Measurements from ENCODE around the gene NLRC3.

NLRC3 gene

GRCh38 chr16:3592559-3592958 lies 15.4 kb upstream of the NLRC3 start:
- TF ChIP-seq POLR2A (IDR thresholded peaks at IDR 0.05; ENCODE audit: low read depth, low read length) = no peak
- DNase-seq (ENCODE audit: insufficient read length, low spot score) (no peak), FAIRE-seq (no peak)

DNA sequence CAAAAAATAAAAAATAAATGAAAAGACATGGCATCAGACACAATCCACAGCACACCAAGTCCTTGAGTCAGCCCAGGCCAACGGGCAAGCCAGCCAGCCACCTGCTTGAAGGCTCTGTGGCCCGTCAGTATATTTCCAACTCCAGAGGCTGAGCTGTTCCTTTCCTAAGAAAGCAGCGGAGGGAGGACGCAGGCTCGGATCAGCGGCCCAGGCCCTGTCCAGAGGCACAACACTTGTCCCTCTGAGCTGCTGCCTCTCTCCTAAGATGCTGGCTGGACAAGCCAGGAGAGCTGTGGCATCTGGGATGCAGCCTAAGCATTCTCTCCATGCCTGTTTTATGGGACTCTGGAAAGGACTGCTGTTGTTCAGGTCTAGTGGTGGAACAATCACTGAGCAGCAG lies 14.8 kb upstream of the NLRC3 start:
- FAIRE-seq (no peak), DNase-seq (ENCODE audit: insufficient read length, low spot score) (no peak)
- no peak for TF ChIP-seq POLR2A (IDR thresholded peaks at IDR 0.05; ENCODE audit: low read depth, low read length)

- no peak for TF ChIP-seq POLR2A (IDR thresholded peaks at IDR 0.05; ENCODE audit: low read depth, low read length)
- no peak for DNase-seq (ENCODE audit: insufficient read length, low spot score)
- no peak for FAIRE-seq
Measured at GRCh38 chr16:3591436-3591803, 14.2 kb upstream of the NLRC3 start.

DNA sequence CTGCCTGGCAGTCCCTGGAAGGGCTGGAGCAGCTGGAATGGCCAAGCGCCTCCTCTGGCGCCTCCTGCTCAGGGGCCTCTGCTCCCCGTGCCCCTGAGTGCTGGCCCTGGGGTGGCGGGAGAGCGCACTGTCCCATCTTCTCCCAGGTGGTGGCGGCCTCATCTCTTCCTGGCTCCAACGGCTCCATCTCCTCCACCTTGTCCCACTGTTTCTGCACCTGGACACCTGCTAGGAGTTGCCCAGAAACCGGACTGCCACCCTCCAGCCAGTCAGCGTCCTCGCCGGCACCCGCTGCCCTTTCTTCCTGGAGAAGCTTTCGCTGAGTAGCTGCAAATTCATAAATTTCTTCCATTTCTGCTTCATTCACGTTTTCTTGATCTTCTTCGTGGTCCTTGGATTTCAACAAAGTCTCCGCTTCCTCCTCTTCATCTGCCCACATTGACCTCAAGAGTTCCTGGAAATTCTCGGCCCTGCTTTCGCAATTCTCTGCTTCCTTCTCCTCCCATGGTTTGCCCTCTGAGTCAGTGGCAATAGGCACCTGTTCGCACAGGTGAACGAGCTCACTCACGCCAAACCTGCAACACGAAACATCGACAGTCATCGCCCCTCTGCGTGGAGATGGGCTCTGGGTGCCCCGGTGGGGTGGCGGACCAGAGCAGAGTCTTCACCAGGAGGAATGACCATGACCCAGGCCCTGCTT lies 13.7 kb upstream of the NLRC3 start:
- DNase-seq (ENCODE audit: insufficient read length, low spot score) (no peak), FAIRE-seq (no peak)

DNA sequence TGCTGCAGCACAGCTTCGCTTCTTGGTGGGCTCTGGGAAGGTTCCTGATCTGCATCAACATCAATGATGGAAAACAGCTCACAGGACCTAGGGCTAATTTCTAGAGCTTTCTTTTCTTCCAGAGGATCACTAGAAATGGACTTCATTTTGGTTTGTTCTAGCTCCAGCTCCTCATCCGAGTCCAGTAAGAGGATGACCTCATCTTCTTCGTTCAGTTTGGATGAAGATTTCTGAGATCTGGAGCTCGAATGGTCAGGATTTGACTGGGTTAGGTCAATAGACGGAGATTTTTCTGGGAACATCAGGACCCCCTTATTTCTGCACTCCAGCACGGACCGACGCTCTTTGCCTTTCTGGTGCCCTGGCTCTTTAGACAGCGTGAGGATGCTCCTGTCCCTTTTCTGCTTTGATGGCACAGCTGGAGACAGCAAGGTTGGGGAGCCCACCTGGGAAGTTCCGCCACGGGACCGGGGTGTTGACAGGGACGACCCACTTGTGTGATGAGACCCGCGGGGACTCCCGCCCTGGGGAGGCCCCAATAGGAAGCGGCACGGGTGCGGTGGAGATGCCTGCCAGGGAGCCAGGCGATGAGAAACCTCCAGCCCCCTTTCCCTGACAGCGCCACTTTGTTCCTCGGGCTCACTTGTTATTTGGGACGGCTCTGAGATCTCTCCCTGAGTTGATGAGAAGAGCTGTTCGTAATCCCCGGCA lies 12.9 kb upstream of the NLRC3 start:
- no peak for TF ChIP-seq POLR2A (IDR thresholded peaks at IDR 0.05; ENCODE audit: low read depth, low read length)
- FAIRE-seq = no peak
- no peak for DNase-seq (ENCODE audit: insufficient read length, low spot score)

More for the DNA sequence above, 13.7 kb upstream of the NLRC3 start:
- TF ChIP-seq POLR2A (IDR thresholded peaks at IDR 0.05; ENCODE audit: low read depth, low read length) = no peak

- no peak for FAIRE-seq
- no peak for TF ChIP-seq POLR2A (IDR thresholded peaks at IDR 0.05; ENCODE audit: low read depth, low read length)
- no peak for DNase-seq (ENCODE audit: insufficient read length, low spot score)
Measured at GRCh38 chr16:3589441-3589921, 12.3 kb upstream of the NLRC3 start.

DNA sequence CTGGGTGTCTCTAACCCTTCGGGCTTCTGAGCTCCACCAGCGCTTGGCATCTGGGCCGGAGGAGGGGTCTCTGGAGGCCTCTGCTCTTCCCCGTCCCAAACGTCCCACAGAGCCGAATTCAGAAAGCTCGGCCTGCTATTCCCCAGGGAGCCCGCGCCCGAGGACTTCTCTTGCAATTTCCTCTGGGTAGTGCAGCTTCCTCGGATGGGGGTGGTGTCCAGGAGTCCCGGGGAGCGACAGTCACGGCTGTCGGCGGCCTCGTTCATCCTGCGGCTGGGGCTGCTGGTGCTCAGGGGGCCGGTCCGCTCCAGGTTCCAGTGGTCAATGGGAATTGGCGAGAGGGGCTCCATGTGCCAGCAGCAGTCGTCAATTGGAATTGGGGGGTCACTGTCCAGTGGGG lies 11.8 kb upstream of the NLRC3 start:
- no peak for DNase-seq (ENCODE audit: insufficient read length, low spot score)
- TF ChIP-seq POLR2A (IDR thresholded peaks at IDR 0.05; ENCODE audit: low read depth, low read length) = no peak
- FAIRE-seq = no peak

DNA sequence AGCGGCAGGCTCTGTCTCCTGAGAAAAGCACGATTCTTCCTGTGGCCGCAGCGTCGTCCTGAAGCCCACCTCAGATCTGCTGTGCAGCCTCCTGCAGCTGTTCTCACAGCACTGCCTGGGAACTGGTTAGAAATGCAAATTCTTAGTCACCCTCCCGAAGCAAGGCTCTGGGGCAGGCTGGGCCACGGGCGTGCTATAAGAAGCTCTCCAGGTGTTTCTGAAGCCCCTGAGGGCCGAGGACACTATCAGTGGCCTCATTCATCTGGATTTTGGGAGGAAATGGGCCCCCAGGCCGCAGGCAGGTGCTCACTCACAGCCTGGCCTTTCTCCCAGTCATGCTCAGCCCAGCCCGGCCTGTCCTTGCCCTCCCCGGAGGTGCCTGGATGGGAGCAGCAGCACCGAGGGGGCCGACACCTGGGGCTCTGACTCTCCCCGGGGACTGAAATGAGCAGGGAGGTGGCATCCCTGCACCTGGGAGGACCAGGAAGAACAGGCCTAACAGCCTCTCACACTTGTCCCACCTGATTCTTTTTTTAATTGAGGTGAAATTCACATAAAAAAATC lies 10.4 kb upstream of the NLRC3 start:
- no peak for DNase-seq (ENCODE audit: insufficient read length, low spot score)
- no peak for TF ChIP-seq POLR2A (IDR thresholded peaks at IDR 0.05; ENCODE audit: low read depth, low read length)
- FAIRE-seq = no peak

DNA sequence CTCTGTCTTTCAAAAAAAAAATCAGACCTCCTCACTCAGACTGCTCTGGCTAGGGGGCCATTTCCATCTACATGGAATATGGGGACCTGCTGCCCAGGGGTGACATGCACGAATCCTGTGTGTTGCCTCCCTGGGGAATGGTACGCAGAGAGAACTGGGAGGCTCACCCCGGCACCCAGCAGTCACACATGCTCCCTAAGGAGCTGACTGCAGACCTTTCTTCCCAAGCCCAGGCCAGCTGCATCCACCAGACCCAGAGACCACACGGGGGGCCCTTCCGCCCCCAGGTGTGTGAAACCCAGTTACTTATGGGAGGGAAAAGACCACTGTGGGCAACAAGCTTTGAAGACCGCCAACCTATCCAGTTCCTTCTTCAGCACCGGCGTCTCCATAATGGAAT lies 7.2 kb upstream of the NLRC3 start:
- DNase-seq (ENCODE audit: insufficient read length, low spot score) (no peak), FAIRE-seq (no peak)
- TF ChIP-seq POLR2A (IDR thresholded peaks at IDR 0.05; ENCODE audit: low read depth, low read length) = no peak

- no peak for TF ChIP-seq POLR2A (IDR thresholded peaks at IDR 0.05; ENCODE audit: low read depth, low read length)
- FAIRE-seq = no peak
- DNase-seq (ENCODE audit: insufficient read length, low spot score) = no peak
Measured at GRCh38 chr16:3583303-3584038, 6.3 kb upstream of the NLRC3 start.

- FAIRE-seq (no peak), DNase-seq (ENCODE audit: insufficient read length, low spot score) (no peak)
Measured at GRCh38 chr16:3582276-3583165, 5.3 kb upstream of the NLRC3 start.

GRCh38 chr16:3581392-3581791 lies 4.2 kb upstream of the NLRC3 start:
- no peak for DNase-seq (ENCODE audit: insufficient read length, low spot score)
- no peak for TF ChIP-seq POLR2A (IDR thresholded peaks at IDR 0.05; ENCODE audit: low read depth, low read length)
- FAIRE-seq = no peak

More at GRCh38 chr16:3582276-3583165, 5.3 kb upstream of the NLRC3 start:
- TF ChIP-seq POLR2A (IDR thresholded peaks at IDR 0.05; ENCODE audit: low read depth, low read length) = no peak

GRCh38 chr16:3580686-3581085 lies 3.5 kb upstream of the NLRC3 start:
- no peak for FAIRE-seq
- TF ChIP-seq POLR2A (IDR thresholded peaks at IDR 0.05; ENCODE audit: low read depth, low read length) = no peak
- DNase-seq (ENCODE audit: insufficient read length, low spot score) = no peak

Measured in H54 (cell line).